Activated B cell treated with CpG ODN at 0.5 μM for 24 hours (primary cell): ENCODE results near the gene MIEF2. TPM values are rescaled to one million over a fixed set of nuclear protein-coding genes. Genes with fewer than 3 reads are reported as not detected.

Experiments
- ATAC-seq: fragments of 200-7000 bp; cut with Tn5 transposase; one replicate; pipeline ENCODE4 v1.10.0; 2021; ENCODE audit warnings: low read depth, mild to moderate bottlenecking, moderate library complexity
- CTCF ChIA-PET: fragments of 350-600 bp; sonication (Branson Sonifier 250); formaldehyde crosslinking; loops from one replicate; lab custom pipeline; 2021; ENCODE audit warnings: antibody characterized with exemption; lab: Charles Lee
- POLR2A ChIA-PET: fragments of 350-600 bp; sonication (Branson Sonifier 250); formaldehyde crosslinking; loops from one replicate; lab custom pipeline; 2021; ENCODE audit warnings: antibody characterized with exemption; lab: Charles Lee
- DNase-seq: peaks from one replicate; pipeline ENCODE4 v3.0.0; 2022
- H3K27ac Mint-ChIP-seq: one replicate; pipeline ENCODE4 v1.8.0; 2020; ENCODE audit warnings: mixed read lengths
- H3K27me3 Mint-ChIP-seq: one replicate; pipeline ENCODE4 v1.8.0; 2021; ENCODE audit warnings: mixed read lengths
- H3K36me3 Mint-ChIP-seq: one replicate; pipeline ENCODE4 v1.8.0; 2021; ENCODE audit warnings: low read depth, mixed read lengths
- H3K4me1 Mint-ChIP-seq: one replicate; pipeline ENCODE4 v1.8.0; 2021; ENCODE audit warnings: mixed read lengths
- H3K4me3 Mint-ChIP-seq: one replicate; pipeline ENCODE4 v1.8.0; 2020; ENCODE audit warnings: mild to moderate bottlenecking, mixed read lengths
- H3K9me3 Mint-ChIP-seq: one replicate; pipeline ENCODE4 v1.8.0; 2020; ENCODE audit warnings: mixed read lengths
- CTCF ChIP-seq: fragments of 200-600 bp; IDR thresholded peaks from one replicate; pipeline ENCODE4 v1.8.0; 2022; ENCODE audit warnings: antibody characterized with exemption, mild to moderate bottlenecking
- intact Hi-C: fragments of 100-400 bp; cut with micrococcal nuclease; formaldehyde crosslinking; loops from one replicate; pipeline ENCODE4 v1.15.1; 2024
- total RNA-seq: library from RNA; stranded (reverse); gene quantifications from 2 replicates; pipeline ENCODE4 v1.2.3, GENCODE V29; 2022

Gene MIEF2
- total RNA-seq, 1 donor from 2014 or later: 8.8 TPM

GRCh38 chr17:18262641-18263040 is 2.2 kb downstream of the MIEF2 start:
- no peak for ATAC-seq
- intact Hi-C loops: loop anchor here (5.0 kb wide), 1 partner anchor 525 kb away; no protein-coding TSS in a partner anchor
- Mint-ChIP-seq H3K4me3 (no peak overlapping the region), H3K4me1 (peaks cover 26% of the 10 kb centered on the region), H3K9me3 (no peaks in the 10 kb centered on the region), H3K27ac (no peak overlapping the region), H3K36me3 (peaks cover 12% of the 10 kb centered on the region), H3K27me3 (no peaks in the 10 kb centered on the region)
- POLR2A ChIA-PET: no interaction called here
- no peak for TF ChIP-seq CTCF
- no peak for DNase-seq
- CTCF ChIA-PET: no interaction called here

- ChIA-PET POLR2A (no interaction called here), CTCF (interaction anchor here (1.3 kb wide), 1 partner anchor 10 kb away, joined by 3 read pairs; no protein-coding TSS in a partner anchor)
- DNase-seq (no peak), ATAC-seq (no peak)
- Mint-ChIP-seq H3K27ac (no peak overlapping the region), H3K4me3 (no peak overlapping the region), H3K27me3 (no peaks in the 10 kb centered on the region), H3K36me3 (peaks cover 9% of the 10 kb centered on the region), H3K4me1 (peaks cover 18% of the 10 kb centered on the region), H3K9me3 (no peaks in the 10 kb centered on the region)
- no peak for TF ChIP-seq CTCF
- intact Hi-C loops: loop anchor here (5.0 kb wide), 1 partner anchor 527 kb away; no protein-coding TSS in a partner anchor
These were observed 3.6 kb downstream of the MIEF2 start for GRCh38 chr17:18263885-18264682.

- no peak overlapping the region for H3K27ac Mint-ChIP-seq
These were observed 6.9 kb downstream of the MIEF2 start for GRCh38 chr17:18267366-18267765.

GRCh38 chr17:18267927-18268711 is 7.7 kb downstream of the MIEF2 start:
- POLR2A ChIA-PET: no interaction called here
- H3K4me3 Mint-ChIP-seq: no peak overlapping the region
- no peak for ATAC-seq

More at GRCh38 chr17:18267366-18267765, 6.9 kb downstream of the MIEF2 start:
- no peaks in the 10 kb centered on the region for H3K27me3 Mint-ChIP-seq
- CTCF ChIA-PET: no interaction called here
- intact Hi-C loops: no loop called here
- peaks cover 13% of the 10 kb centered on the region for H3K36me3 Mint-ChIP-seq
- TF ChIP-seq CTCF: no peak
- ATAC-seq (no peak), DNase-seq (no peak)
- POLR2A ChIA-PET: no interaction called here
- H3K9me3 Mint-ChIP-seq: no peaks in the 10 kb centered on the region
- H3K4me3 Mint-ChIP-seq: no peak overlapping the region
- no peaks in the 10 kb centered on the region for H3K4me1 Mint-ChIP-seq

More at GRCh38 chr17:18267927-18268711, 7.7 kb downstream of the MIEF2 start:
- TF ChIP-seq CTCF: no peak
- CTCF ChIA-PET: interaction anchor here (0.6 kb wide), 1 partner anchor 1756 kb away, joined by 4 read pairs; no protein-coding TSS in a partner anchor
- Mint-ChIP-seq H3K4me1 (no peaks in the 10 kb centered on the region), H3K9me3 (no peaks in the 10 kb centered on the region), H3K27ac (no peak overlapping the region), H3K36me3 (peaks cover 19% of the 10 kb centered on the region), H3K27me3 (no peaks in the 10 kb centered on the region)
- DNase-seq: no peak
- intact Hi-C loops: no loop called here
